ENCODE measurements around the gene TENT5C. TPM values are rescaled to one million over a fixed set of nuclear protein-coding genes. Genes with fewer than 3 reads are reported as not detected.

The TENT5C gene
- polyA plus RNA-seq, 10 donors: 2.3 to 12.7 (median 4.2) TPM

GRCh38 chr1:117654493-117655219 is 48.8 kb downstream of the TENT5C start:
- DNase-seq: no peak

DNA sequence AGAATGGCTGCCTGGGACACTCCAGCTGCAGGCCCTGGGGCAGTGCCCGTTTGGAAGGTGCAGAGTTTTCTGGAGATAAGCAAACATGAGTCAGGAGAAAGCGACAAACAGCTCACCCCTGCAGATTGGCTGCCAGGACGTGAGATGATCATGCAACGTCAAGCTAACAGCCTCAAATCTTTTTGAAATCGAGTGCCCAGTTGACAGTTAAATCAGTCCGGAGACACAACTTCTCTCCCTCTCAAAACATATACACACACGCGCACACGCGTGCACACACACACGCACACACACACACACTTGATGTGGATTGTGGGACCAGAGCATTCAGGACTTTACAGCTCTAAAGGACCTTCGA is 49.4 kb downstream of the TENT5C start:
- DNase-seq: no peak

GRCh38 chr1:117656202-117656641 is 50.4 kb downstream of the TENT5C start:
- DNase-seq: no peak

DNA sequence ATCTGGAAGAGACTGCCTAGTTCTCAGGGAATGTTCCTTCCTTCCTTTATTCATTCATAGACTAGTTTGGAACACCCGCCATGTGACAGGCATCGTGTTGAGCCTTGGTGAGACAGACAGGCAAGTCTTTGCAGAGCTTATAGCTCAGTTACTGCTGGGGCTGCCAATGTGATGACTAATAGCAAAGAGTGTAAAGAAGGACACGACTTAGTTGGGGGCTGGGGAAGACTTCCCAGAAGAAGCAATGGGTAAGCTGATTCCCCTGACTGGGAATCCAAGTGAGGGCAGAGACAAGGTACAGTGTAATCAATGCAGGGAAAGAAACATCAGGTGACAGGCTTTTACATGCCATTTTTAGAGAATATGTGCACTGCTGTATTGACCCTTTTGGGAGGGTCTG is 51.2 kb downstream of the TENT5C start:
- peak in 1 of 3 donors; percentile 75 for DNase-seq

DNA sequence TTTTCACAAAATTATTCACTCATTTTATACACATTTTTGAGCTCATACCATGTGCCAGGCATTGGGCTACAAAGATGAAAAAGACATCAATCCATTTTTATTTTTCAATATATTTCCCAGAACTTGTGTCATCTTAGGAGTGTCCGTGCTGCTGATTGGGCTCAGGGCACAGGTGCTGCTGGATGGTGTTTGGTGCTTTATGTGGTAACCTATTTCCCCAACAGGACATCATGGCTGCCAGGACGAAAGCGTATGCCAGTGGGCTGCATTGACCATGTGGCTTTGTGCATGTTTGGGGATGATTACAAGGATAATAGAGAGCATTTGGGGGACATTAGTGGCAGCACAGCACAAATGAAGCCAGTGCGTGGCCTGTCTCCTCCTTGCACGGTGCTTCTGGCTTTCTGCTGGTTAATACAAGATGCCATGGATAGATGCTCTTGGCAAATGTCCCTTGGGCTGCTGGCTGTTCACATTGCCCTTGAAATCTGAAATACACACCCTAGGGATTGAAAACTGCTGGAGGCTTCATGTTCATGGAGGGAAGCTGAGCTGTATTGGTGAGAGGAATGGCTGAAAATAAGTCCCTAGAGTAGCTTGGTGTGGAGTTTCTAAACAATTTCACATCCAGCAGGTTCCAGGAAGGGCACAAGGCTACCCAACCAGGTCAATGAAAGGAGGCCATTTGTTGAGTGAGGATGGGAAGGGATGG is 52.3 kb downstream of the TENT5C start:
- no peak for DNase-seq

DNA sequence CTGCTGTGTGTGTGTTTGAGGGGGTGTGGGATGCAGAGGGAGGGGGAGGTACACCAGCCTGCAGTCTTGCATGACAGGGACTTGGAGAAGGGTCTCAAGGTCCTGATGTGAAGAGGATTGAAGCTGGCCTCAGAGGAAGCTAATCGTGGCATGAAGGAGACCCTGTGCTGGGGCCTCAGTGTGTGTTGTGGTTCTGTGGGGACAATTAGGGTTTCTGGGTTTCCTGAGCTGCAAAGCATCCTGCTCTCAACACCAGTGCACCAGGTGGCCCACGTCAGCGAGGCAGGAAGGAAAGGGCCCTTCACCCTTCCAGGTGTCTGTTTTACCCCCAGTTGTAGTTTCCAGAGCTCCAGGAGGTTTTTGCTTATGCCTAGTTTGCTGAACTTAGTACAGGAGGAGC is 52.8 kb downstream of the TENT5C start:
- DNase-seq: no peak

DNA sequence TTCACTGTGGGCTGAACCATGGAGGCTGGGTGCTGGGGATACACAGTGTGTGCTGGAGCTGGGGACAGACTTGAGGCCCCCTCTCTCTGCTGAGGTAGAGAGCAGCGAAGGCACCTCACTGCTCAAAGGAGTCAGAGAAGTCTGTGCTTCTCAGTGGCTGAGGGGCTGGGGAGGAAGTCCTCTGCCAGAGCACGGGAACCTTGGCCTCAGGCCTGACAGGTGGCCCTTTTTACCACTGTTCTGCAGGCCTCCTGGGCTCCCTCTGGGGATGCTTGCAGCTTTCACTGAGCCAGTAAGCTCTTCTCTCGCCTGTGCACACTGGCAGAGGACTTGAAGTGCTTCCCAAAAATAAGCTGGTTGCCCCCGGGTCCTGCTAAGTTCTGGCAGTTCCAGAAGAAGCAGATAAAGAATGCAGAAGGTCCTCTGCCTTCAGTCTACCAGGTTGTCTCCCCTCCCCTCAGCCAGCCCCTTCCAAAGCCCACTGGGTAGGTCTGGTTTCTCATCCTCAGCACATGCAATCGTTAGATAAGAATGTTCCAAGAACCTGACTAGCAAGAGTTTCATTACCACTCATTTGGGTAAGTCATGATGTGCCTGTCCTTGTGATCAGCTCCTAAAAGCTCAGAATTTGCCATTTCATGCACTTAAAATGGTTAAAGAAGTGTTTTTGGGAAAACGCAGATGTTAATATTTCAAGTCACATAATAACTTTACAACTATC is 53.9 kb downstream of the TENT5C start:
- no peak for DNase-seq

DNA sequence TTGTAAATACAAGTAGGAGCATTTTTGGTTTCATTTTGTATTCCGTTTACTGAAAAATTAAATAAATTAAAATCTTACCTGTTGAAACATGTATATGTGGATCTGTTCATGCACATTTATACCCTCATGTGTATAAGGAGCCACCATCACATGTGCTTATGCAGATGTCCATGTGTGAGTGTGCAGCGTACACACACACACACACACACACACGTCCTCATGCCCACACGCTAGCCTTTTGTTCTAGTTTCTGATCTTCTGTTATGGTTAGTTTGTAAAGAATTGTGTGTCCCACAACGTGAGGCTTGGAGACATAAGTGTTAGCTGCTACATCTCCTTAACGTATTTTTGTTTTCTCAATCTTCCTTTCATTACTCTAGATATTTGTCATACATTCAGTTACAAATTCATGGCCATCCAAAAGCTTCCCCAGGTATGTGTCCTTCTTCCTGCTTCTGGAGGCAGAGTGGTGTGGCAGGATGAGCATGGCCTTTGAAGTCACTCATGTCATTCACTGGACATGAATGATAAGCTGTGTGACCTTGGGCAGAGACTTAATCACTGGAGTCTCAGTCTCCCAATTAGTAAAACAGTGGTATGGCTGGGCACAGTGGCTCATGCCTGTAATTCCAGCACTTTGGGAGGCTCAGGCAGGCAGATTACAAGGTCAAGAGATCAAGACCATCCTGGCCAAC is 54.6 kb downstream of the TENT5C start:
- DNase-seq: no peak

GRCh38 chr1:117661027-117661426 is 55.2 kb downstream of the TENT5C start:
- no peak for DNase-seq

DNA sequence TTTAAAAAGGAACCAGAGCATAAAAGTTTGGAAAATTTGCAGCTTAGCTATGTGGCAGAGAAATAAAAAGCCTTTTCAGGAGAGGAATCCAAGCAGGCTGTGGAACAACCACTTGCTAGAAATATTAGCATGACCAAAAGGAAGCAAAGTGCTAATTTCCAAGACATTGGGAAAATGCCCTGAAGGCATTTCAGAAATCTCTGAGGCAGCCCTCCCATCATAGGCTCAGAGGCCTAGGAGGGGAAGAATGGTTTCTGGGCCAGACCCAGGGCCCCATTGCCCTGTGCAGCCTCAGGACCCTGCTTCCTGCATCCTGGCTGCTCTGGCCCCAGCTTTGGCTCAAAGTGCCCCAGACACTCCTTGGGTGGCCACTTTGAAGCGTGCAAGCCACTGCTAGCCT is 56.8 kb downstream of the TENT5C start:
- DNase-seq: no peak

DNA sequence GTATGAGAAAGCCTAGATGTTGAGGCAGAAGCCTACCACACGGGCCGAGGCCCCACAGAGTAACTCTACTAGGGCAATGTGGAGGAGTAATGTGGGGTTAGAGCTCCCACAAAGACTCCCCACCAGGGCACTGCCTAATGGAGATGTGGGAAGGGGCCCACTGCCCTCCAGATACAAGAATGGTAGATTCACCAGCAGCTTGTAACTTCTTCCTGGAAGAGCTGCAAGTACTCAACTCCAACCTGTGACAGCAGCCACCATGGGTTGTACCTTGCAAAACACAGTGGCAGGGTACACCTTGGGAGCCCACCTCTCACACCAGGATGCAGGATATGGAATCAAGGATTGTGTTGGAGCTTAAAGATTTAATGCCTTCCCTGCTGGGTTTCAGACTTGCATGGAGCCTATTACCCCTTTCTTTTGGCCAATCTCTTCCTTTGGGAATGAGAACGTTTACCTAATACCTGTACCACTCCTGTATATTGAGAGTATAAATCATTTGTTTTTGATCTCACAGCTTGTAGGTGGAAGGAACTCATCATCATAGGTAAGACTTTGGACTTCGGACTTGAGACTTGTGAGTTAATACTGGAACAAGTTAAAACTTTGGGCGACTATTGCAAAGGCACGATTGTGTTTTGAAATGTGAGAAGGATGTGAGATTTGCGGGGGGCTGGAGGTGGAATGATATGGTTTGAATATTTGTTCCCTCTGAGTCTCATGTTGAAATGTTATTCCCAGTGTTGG is 57.5 kb downstream of the TENT5C start:
- no peak for DNase-seq

DNA sequence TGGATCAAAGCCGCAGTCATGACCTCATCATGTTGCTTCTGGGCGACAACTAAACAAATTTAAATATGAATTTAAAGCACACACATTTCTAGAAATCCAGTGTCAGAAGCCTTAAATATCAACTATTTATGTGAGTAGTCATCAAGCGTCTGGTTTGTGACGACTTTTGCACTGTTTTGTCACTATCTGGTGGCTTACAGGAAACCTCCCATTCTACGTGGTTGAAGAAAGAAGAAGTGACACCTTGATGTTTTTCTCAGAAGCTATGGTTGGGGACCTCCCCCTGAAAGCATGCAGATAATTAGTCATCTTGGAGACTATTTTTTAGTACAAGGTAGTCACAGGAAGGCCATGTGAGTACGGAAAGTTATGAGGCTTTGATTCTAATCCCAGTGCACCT is 58.5 kb downstream of the TENT5C start:
- DNase-seq: no peak

DNA sequence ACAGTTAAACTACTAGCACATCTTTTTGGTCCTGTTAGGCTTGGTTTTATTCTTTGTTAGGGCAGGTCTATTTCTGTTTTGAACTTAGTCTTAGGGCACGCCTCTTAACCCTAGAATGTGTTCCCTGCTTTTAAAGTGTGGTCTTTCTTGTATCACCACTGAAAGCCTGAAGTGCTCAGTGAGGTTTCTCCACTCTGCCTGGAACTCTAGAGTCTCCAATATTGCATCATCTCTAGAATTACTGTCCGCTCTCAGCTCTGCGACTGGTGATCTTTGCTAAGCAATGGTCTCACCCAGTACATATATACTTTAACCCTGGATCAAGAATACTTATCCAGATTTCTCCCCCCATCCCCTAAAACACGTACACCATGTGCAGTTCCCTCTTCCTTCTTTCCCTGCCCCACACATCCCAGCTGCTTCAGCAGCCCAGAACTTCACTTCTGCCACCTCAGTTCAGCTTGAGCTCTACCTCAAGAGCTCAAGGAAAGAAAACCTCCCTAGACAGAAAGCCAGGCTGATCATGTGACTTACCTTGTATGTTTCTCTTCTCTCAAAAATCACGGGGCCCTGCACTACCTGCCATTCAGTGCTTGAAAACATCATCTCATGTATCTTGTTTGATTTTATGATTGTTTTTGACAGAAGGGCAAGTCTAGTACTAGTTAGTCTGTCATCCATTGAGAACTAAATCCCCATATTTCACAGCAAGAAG is 59.9 kb downstream of the TENT5C start:
- DNase-seq: no peak

DNA sequence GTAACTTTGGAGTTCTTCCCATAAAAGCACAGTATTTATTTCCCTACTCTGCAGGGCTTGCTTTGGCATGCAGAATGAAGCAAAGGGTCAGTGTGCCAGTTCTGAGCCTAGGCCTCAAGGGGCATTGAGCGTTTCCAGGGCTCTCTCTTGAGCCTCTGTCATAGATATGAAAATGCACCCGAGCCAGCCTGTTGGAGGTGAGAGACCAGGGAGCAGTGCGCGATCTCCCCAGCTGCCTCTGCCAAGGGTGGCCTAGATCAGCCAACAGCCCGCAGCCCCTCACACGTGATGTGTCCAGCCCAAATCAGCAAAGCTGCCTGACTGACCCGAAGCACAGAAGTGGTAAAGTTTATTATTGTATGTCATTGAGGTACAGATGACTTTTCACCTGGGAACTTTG is 63.7 kb downstream of the TENT5C start:
- no peak for DNase-seq

DNA sequence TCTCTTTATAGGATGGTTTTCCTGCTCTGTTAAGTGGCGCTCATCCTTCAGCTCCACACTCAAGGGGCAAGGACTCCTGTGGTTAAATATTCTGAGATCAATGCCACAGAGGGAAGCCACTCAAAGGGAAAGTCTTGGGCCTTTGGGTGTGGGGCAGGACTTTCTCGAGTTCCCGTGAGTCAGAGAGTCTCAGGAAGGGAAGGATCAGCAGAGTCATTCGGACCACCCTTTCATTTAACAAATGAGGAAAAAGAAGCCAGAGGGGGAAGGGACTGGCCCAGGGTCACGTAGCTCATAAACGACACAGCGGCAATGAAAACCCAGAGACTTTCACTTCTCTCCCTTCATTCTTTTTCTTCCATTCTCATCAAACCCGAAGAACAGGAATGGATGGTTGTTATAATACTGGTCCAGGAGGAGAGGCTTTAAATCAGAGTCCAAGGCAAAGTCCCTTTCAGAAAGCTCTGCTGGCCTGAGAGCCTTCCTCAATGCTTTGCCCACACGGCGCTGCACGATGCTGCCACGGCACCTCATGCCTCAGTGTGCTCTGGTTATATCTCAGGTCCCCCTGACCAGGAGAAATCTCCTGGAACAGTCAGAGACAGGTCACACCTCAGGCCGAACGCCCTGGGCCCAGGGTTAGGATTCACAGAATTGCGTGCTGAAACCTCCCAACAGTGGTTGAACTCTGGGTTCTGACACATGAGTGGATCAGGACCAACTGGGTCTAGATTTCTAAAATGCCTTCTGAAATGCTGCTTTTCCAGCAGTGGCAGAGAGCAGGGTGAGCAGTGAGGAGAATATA is 65.3 kb downstream of the TENT5C start:
- no peak for DNase-seq

DNA sequence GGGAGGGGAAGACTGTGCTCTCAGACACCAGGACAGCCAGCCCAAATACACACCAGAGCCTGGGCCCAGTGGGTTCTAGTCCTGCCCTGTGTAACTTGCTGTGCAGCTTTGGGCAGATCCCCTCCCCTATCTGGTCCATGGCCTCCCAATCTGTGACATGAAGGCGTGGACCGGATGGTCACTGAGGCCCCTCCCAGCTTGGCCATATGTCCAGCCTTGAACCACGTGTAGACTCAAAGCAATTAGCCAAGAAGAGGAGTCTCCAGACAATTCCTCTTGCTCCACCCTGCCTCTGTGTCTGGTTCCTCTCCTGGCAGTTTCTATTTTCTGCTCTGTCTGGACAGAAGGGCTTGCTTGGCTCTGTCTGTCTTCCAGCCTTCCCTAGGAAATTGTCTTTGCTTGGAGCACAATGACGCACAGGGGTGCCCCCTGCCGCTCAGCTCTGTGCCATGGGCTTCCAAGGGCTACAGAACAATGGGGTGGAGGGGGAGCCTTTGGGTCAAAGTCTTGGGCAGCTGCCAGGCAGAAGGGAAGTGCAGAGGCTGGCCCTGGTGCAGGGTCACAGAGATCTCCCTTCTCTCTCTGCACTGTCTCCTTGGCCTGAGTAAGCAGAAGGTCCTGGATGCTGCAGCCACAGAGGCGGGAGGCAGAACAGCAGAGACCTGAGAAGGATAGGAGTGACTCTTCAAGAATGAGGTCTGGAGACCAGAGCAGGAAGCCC is 66.1 kb downstream of the TENT5C start:
- peak in 2 of 3 donors; percentile 20 to 71 for DNase-seq

DNA sequence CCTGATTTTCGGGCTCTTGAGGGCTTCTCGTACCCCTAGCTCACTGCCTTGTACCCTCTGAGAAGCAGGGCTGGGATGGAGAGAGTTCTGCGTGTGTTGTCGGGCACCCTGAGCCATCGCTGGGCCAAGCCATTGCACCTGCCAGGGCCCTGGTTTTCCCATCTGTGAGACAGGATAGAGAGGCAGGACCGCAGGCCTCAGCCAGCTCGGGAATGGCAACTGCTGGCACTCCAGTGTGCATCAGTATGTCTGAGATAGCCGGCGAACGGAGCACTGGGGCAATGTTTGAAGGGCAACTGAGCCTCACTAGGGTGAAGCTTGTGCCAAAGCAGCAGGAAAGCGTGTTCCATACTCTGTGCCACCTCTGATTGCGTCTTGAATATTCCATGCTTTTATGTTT is 66.9 kb downstream of the TENT5C start:
- DNase-seq: no peak

GRCh38 chr1:117673405-117673804 is 67.6 kb downstream of the TENT5C start:
- no peak for DNase-seq

Data from muscle of back (tissue), 11 donors.